SU-DHL-6 (cell line): Measurements from ENCODE around the gene GMDS.

Experiments
- H2AFZ ChIP-seq: fragments of 200-600 bp; sonication (generic); 2 replicates; pipeline ENCODE4 v1.6.1; 2014; ENCODE audit warnings: low read depth, mild to moderate bottlenecking, moderate library complexity, mixed read lengths, antibody characterized with exemption, low read length; ENCODE audit not compliant: severe bottlenecking
- H3F3A ChIP-seq: fragments of 200-600 bp; shearing (Covaris generic); 2 replicates; pipeline ENCODE4 v1.6.0; 2016; ENCODE audit warnings: antibody characterized with exemption, mild to moderate bottlenecking; ENCODE audit not compliant: insufficient read depth
- H3K27ac ChIP-seq: fragments of 200-600 bp; sonication (generic); 2 replicates; pipeline ENCODE4 v1.5.1; 2016; ENCODE audit warnings: low read depth, mild to moderate bottlenecking, low read length, moderate library complexity, mixed read lengths
- H3K27me3 ChIP-seq: fragments of 200-600 bp; sonication (generic), shearing (Covaris generic); 2 replicates; pipeline ENCODE4 v1.6.0; 2014; ENCODE audit warnings: mild to moderate bottlenecking, low read length
- H3K36me3 ChIP-seq: fragments of 200-600 bp; sonication (generic); 2 replicates; pipeline ENCODE4 v1.6.1; 2014; ENCODE audit warnings: mild to moderate bottlenecking, low read length, mixed read lengths
- H3K4me2 ChIP-seq: fragments of 300-600, 200-600 bp; shearing (Covaris generic), sonication (generic); 2 replicates; pipeline ENCODE4 v1.6.0; 2014; ENCODE audit warnings: low read length, low read depth, mild to moderate bottlenecking; ENCODE audit not compliant: poor library complexity, severe bottlenecking
- H3K4me3 ChIP-seq: fragments of 200-600 bp; sonication (generic); 2 replicates; pipeline ENCODE4 v1.5.1; 2014; ENCODE audit warnings: antibody characterized with exemption, low read length, mild to moderate bottlenecking, mixed read lengths; ENCODE audit not compliant: insufficient read depth, poor library complexity, severe bottlenecking
- H3K79me2 ChIP-seq: fragments of 200-600 bp; sonication (generic); 2 replicates; pipeline ENCODE4 v1.6.1; 2014; ENCODE audit warnings: mild to moderate bottlenecking, low read length, moderate library complexity; ENCODE audit not compliant: insufficient read depth
- H3K9ac ChIP-seq: fragments of 200-600 bp; sonication (generic); 2 replicates; pipeline ENCODE4 v1.7.0; 2014; ENCODE audit warnings: mild to moderate bottlenecking, low read length
- H3K9me2 ChIP-seq: fragments of 200-600 bp; sonication (generic); replicated peaks from 2 replicates; pipeline ENCODE4 v1.6.1; 2014; ENCODE audit warnings: low read length; ENCODE audit not compliant: insufficient read depth
- H3K9me3 ChIP-seq: fragments of 200-600 bp; sonication (generic); 2 replicates; pipeline ENCODE4 v1.6.1; 2014; ENCODE audit warnings: low read length, mixed read lengths; ENCODE audit not compliant: insufficient read depth
- H4K20me1 ChIP-seq: fragments of 200-600 bp; sonication (generic); 2 replicates; pipeline ENCODE4 v1.6.1; 2014; ENCODE audit warnings: low read depth, mild to moderate bottlenecking, antibody characterized with exemption, low read length, moderate library complexity, mixed read lengths
- EZH2phosphoT487 ChIP-seq: fragments of 200-600 bp; sonication (generic), shearing (Covaris generic); conservative IDR thresholded peaks from 2 replicates; pipeline ENCODE4 v1.6.1; 2018; ENCODE audit warnings: mild to moderate bottlenecking, antibody characterized with exemption, low read length, moderate library complexity, mixed read lengths
- TF ChIP-seq, protein P1 (sequence below): fragments of 200-600 bp; sonication (generic); IDR thresholded peaks from one replicate; pipeline ENCODE4 v1.5.1; 2017; ENCODE audit warnings: antibody characterized with exemption, mild to moderate bottlenecking, low read length, moderate library complexity; ENCODE audit not compliant: insufficient read depth, poor library complexity, severe bottlenecking

GMDS gene

DNA sequence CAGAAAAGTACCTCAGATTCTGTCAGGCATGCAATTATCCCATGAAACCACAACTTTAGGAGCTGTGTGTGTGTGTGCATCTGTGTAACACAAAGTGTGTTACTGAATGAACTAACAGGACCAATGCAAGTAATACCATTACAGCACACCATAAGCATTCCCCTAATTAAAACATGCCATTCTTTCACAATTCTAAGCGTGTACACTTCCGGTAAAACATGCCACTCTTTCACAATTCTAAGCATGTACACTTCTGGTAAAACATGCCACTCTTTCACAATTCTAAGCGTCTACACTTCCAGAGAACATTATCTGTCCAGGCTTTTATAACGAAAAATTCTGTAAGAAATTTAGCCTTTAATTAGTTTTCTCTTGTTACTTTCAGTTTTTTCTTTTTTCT, 238.2 kb downstream of the GMDS start:
- Histone ChIP-seq H3K27ac (no peak overlapping the region), H4K20me1 (no peaks in the 10 kb centered on the region; the same call in 1 of the 2 replicates), H3K36me3 (no peaks in the 10 kb centered on the region), H3K9me2 (no peaks in the 10 kb centered on the region), H3K9ac (no peak overlapping the region), H3K4me2 (no peak overlapping the region), H3K27me3 (no peaks in the 10 kb centered on the region), H3K9me3 (no peaks in the 10 kb centered on the region), H2AFZ (no peak overlapping the region), H3K4me3 (no peak overlapping the region), H3K79me2 (no peaks in the 10 kb centered on the region), H3F3A (no peaks in the 10 kb centered on the region)
- no peak for TF ChIP-seq EZH2phosphoT487
- TF ChIP-seq, protein P1, sequence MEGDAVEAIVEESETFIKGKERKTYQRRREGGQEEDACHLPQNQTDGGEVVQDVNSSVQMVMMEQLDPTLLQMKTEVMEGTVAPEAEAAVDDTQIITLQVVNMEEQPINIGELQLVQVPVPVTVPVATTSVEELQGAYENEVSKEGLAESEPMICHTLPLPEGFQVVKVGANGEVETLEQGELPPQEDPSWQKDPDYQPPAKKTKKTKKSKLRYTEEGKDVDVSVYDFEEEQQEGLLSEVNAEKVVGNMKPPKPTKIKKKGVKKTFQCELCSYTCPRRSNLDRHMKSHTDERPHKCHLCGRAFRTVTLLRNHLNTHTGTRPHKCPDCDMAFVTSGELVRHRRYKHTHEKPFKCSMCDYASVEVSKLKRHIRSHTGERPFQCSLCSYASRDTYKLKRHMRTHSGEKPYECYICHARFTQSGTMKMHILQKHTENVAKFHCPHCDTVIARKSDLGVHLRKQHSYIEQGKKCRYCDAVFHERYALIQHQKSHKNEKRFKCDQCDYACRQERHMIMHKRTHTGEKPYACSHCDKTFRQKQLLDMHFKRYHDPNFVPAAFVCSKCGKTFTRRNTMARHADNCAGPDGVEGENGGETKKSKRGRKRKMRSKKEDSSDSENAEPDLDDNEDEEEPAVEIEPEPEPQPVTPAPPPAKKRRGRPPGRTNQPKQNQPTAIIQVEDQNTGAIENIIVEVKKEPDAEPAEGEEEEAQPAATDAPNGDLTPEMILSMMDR = no peak

DNA sequence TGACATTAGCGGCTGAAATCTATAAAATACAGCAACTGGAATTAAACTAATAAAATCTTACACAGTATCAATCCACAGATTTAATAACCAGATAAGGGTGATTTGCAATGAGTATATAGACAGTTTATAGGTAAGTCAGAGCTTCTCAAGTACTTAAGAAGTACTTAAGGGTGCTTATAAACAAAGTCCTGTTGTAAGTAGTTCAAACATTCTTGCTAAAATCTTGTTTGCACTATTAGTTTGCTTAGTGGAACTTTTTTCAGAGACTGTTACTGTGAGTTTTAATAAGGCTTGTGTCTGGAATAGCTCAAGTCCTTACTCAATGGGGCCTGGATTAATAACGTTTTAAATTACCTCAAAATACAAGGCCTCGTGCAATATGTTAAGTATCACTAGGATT, 240.5 kb downstream of the GMDS start:
- H2AFZ ChIP-seq = no peak overlapping the region
- peaks cover 4% of the 10 kb centered on the region; the same call in 1 of the 2 replicates for H3K9me3 ChIP-seq
- no peaks in the 10 kb centered on the region for H3K79me2 ChIP-seq
- no peak overlapping the region for H3K4me2 ChIP-seq
- no peaks in the 10 kb centered on the region for H4K20me1 ChIP-seq
- no peaks in the 10 kb centered on the region for H3K9me2 ChIP-seq
- no peak overlapping the region for H3K27ac ChIP-seq
- no peak overlapping the region for H3K4me3 ChIP-seq
- H3K36me3 ChIP-seq = no peaks in the 10 kb centered on the region
- no peaks in the 10 kb centered on the region for H3F3A ChIP-seq
- no peak overlapping the region for H3K9ac ChIP-seq
- TF ChIP-seq, protein P1 = no peak
- no peak for TF ChIP-seq EZH2phosphoT487
- no peaks in the 10 kb centered on the region for H3K27me3 ChIP-seq

DNA sequence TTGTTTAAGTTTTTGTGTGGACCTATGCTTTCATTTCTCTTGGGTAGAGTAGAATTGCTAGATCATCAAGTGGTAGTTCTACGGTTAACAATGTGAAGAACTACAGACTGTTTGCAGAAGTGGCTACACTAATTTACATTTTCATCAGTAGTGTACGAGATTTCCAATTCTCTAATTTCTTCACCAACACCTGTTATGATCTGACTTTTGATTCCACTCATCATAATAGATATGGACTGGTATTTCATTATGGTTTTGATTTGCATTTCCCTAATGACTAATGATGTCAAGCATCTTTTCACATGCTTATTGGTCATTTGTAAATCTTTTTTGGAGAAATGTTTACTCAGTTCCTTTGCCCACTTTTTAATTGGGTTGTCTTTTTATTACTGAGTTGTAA, 244.4 kb downstream of the GMDS start:
- Histone ChIP-seq H3K4me2 (no peak overlapping the region), H4K20me1 (no peaks in the 10 kb centered on the region), H3K27me3 (no peaks in the 10 kb centered on the region), H3K4me3 (no peak overlapping the region), H3K9me2 (no peaks in the 10 kb centered on the region), H2AFZ (no peak overlapping the region), H3K9ac (no peak overlapping the region), H3K9me3 (peaks cover 4% of the 10 kb centered on the region; the same call in 1 of the 2 replicates), H3K79me2 (no peaks in the 10 kb centered on the region), H3K27ac (no peak overlapping the region), H3F3A (no peaks in the 10 kb centered on the region), H3K36me3 (no peaks in the 10 kb centered on the region)
- TF ChIP-seq EZH2phosphoT487 = no peak
- TF ChIP-seq, protein P1 = no peak
